Erythroblast (primary cell): ENCODE results near the gene TACR2.

Experiments
- GATA1 ChIP-seq: IDR thresholded peaks from 2 replicates; pipeline ENCODE4 v1.6.1; 2011; ENCODE audit warnings: low read depth, mild to moderate bottlenecking, control low read depth, low read length, moderate library complexity
- POLR2A ChIP-seq: IDR thresholded peaks from 2 replicates; pipeline ENCODE4 v1.6.1; 2011; ENCODE audit warnings: mild to moderate bottlenecking, low read length

- TF ChIP-seq POLR2A (no peak), GATA1 (no peak)
These were observed 15.8 kb downstream of the TACR2 start for GRCh38 chr10:69400936-69401335.
